WERI-Rb-1 (cell line): ENCODE data around the gene YJEFN3.
A peak's percentile ranks its signal among the peaks of the same experiment; 100 is the strongest.

ENCODE experiments used
- DNase-seq: peaks from one replicate; pipeline ENCODE4 v3.0.0-alpha.2; 2020
- H3K27ac ChIP-seq: fragments of 250-450 bp; sonication (Bioruptor Pico); 2 replicates; pipeline ENCODE4 v1.5.1; 2020; ENCODE audit warnings: mild to moderate bottlenecking, moderate library complexity
- H3K27me3 ChIP-seq: fragments of 250-450 bp; sonication (Bioruptor Pico); 2 replicates; pipeline ENCODE4 v1.5.1; 2021; ENCODE audit warnings: mild to moderate bottlenecking, low read depth, moderate library complexity; ENCODE audit not compliant: insufficient read depth, severe bottlenecking
- H3K36me3 ChIP-seq: fragments of 250-450 bp; sonication (Bioruptor Pico); 2 replicates; pipeline ENCODE4 v1.5.1; 2020; ENCODE audit warnings: mild to moderate bottlenecking, moderate library complexity
- H3K4me3 ChIP-seq: 2 replicates; pipeline ENCODE4 v1.5.1; 2011; ENCODE audit warnings: low read depth, mild to moderate bottlenecking, control low read depth, low read length
- H3K9me3 ChIP-seq: fragments of 250-450 bp; sonication (Bioruptor Pico); 2 replicates; pipeline ENCODE4 v1.5.1; 2021; ENCODE audit warnings: mild to moderate bottlenecking, moderate library complexity; ENCODE audit not compliant: severe bottlenecking
- CTCF ChIP-seq: IDR thresholded peaks from 2 replicates; pipeline ENCODE4 v1.5.1; 2011; ENCODE audit warnings: low read depth, mild to moderate bottlenecking, control low read depth, inconsistent platforms, low read length

The YJEFN3 gene

GRCh38 chr19:19551853-19552192, 23.1 kb downstream of the YJEFN3 start:
- Histone ChIP-seq H3K36me3 (no peaks in the 10 kb centered on the region), H3K9me3 (no peaks in the 10 kb centered on the region), H3K27ac (no peak overlapping the region), H3K4me3 (no peak overlapping the region), H3K27me3 (no peaks in the 10 kb centered on the region)
- TF ChIP-seq CTCF, result no peak
- no peak for DNase-seq

- Histone ChIP-seq H3K27me3 (no peaks in the 10 kb centered on the region), H3K9me3 (no peaks in the 10 kb centered on the region), H3K4me3 (no peak overlapping the region), H3K27ac (no peak overlapping the region), H3K36me3 (no peaks in the 10 kb centered on the region)
- peak; percentile 79 for TF ChIP-seq CTCF
- peak; percentile 58 for DNase-seq
Observed at GRCh38 chr19:19552798-19553197, 24.1 kb downstream of the YJEFN3 start.

GRCh38 chr19:19553670-19554069, 25.0 kb downstream of the YJEFN3 start:
- TF ChIP-seq CTCF, result no peak
- H3K27ac ChIP-seq, result no peak overlapping the region
- no peak for DNase-seq
- no peaks in the 10 kb centered on the region for H3K9me3 ChIP-seq
- H3K27me3 ChIP-seq, result no peaks in the 10 kb centered on the region
- H3K4me3 ChIP-seq, result no peak overlapping the region
- no peaks in the 10 kb centered on the region for H3K36me3 ChIP-seq

GRCh38 chr19:19554074-19555023, 25.6 kb downstream of the YJEFN3 start:
- H3K9me3 ChIP-seq, result no peaks in the 10 kb centered on the region
- H3K4me3 ChIP-seq, result no peak overlapping the region
- peak; percentile 55 for DNase-seq
- peak; percentile 88 for TF ChIP-seq CTCF
- no peaks in the 10 kb centered on the region for H3K36me3 ChIP-seq
- no peaks in the 10 kb centered on the region for H3K27me3 ChIP-seq
- H3K27ac ChIP-seq, result no peak overlapping the region

- H3K27me3 ChIP-seq, result no peaks in the 10 kb centered on the region
- no peak overlapping the region for H3K4me3 ChIP-seq
- H3K27ac ChIP-seq, result no peak overlapping the region
- no peaks in the 10 kb centered on the region for H3K9me3 ChIP-seq
- TF ChIP-seq CTCF, result no peak
- DNase-seq, result no peak
- no peaks in the 10 kb centered on the region for H3K36me3 ChIP-seq
Observed at GRCh38 chr19:19558055-19558454, 29.3 kb downstream of the YJEFN3 start.
